OCI-M2 (cell line): ENCODE data around the gene STK32C.
"Not testable (repeated sequence)": the region's sequence is repeated elsewhere in the genome, so short reads cannot be mapped to it uniquely, and the experiment has no call there.

Experiments
- DNase-seq: peaks from one replicate; lab custom pipeline; 2025; ENCODE audit not compliant: unreplicated experiment; lab: John Stamatoyannopoulos, UW

Gene STK32C

GRCh38 chr10:132220996-132221395, 86.8 kb downstream of the STK32C start:
- DNase-seq = not testable (repeated sequence)

- no peak for DNase-seq
Measured at GRCh38 chr10:132220061-132220460, 87.7 kb downstream of the STK32C start.

GRCh38 chr10:132219486-132219885, 88.3 kb downstream of the STK32C start:
- no peak for DNase-seq

- DNase-seq = not testable (repeated sequence)
Measured at GRCh38 chr10:132216441-132216840, 91.3 kb downstream of the STK32C start.

- no peak for DNase-seq
Measured at GRCh38 chr10:132213917-132214316, 93.8 kb downstream of the STK32C start.

- no peak for DNase-seq
Measured at GRCh38 chr10:132212816-132213215, 94.9 kb downstream of the STK32C start.

GRCh38 chr10:132211246-132211645, 96.5 kb downstream of the STK32C start:
- no peak for DNase-seq

GRCh38 chr10:132210766-132211165, 97.0 kb downstream of the STK32C start:
- no peak for DNase-seq

GRCh38 chr10:132209978-132210530, 97.7 kb downstream of the STK32C start:
- no peak for DNase-seq

GRCh38 chr10:132209130-132209529, 98.6 kb downstream of the STK32C start:
- no peak for DNase-seq

- no peak for DNase-seq
Measured at GRCh38 chr10:132208462-132209050, 99.2 kb downstream of the STK32C start.

- DNase-seq = no peak
Measured at GRCh38 chr10:132207536-132208461, 100.0 kb downstream of the STK32C start.

- DNase-seq = no peak
Measured at GRCh38 chr10:132206806-132207535, 100.8 kb downstream of the STK32C start.

GRCh38 chr10:132206377-132206745, 101.4 kb downstream of the STK32C start:
- DNase-seq = no peak

GRCh38 chr10:132205650-132206376, 101.9 kb downstream of the STK32C start:
- no peak for DNase-seq

GRCh38 chr10:132204781-132205473, 102.8 kb downstream of the STK32C start:
- DNase-seq = no peak

GRCh38 chr10:132204078-132204780, 103.5 kb downstream of the STK32C start:
- no peak for DNase-seq

- DNase-seq = no peak
Measured at GRCh38 chr10:132203256-132204077, 104.3 kb downstream of the STK32C start.
